Measurements from ENCODE around the gene AGBL1.

AGBL1 gene

GRCh38 chr15:86590461-86590860 is 510.8 kb downstream of the AGBL1 start:
- DNase-seq (ENCODE audit: low read depth, low spot score) = no peak

GRCh38 chr15:86591158-86591557 is 511.5 kb downstream of the AGBL1 start:
- DNase-seq (ENCODE audit: low read depth, low spot score) = no peak

- DNase-seq (ENCODE audit: low read depth, low spot score) = no peak
These were observed 512.5 kb downstream of the AGBL1 start for GRCh38 chr15:86591994-86592735.

GRCh38 chr15:86595741-86596140 is 516.1 kb downstream of the AGBL1 start:
- no peak for DNase-seq (ENCODE audit: low read depth, low spot score)

- DNase-seq (ENCODE audit: low read depth, low spot score) = no peak
These were observed 523.8 kb downstream of the AGBL1 start for GRCh38 chr15:86603466-86603865.

GRCh38 chr15:86608461-86609205 is 529.0 kb downstream of the AGBL1 start:
- no peak for DNase-seq (ENCODE audit: low read depth, low spot score)

GRCh38 chr15:86609275-86609674 is 529.6 kb downstream of the AGBL1 start:
- DNase-seq (ENCODE audit: low read depth, low spot score) = no peak

- DNase-seq (ENCODE audit: low read depth, low spot score) = no peak
These were observed 530.4 kb downstream of the AGBL1 start for GRCh38 chr15:86610038-86610437.

GRCh38 chr15:86611417-86612040 is 531.9 kb downstream of the AGBL1 start:
- DNase-seq (ENCODE audit: low read depth, low spot score) = no peak

- DNase-seq (ENCODE audit: low read depth, low spot score) = no peak
These were observed 535.7 kb downstream of the AGBL1 start for GRCh38 chr15:86615411-86615810.

GRCh38 chr15:86615816-86616215 is 536.1 kb downstream of the AGBL1 start:
- no peak for DNase-seq (ENCODE audit: low read depth, low spot score)

- DNase-seq (ENCODE audit: low read depth, low spot score) = no peak
These were observed 537.1 kb downstream of the AGBL1 start for GRCh38 chr15:86616771-86617170.

- no peak for DNase-seq (ENCODE audit: low read depth, low spot score)
These were observed 540.5 kb downstream of the AGBL1 start for GRCh38 chr15:86620157-86620556.

- no peak for DNase-seq (ENCODE audit: low read depth, low spot score)
These were observed 541.1 kb downstream of the AGBL1 start for GRCh38 chr15:86620641-86621349.

- no peak for DNase-seq (ENCODE audit: low read depth, low spot score)
These were observed 543.6 kb downstream of the AGBL1 start for GRCh38 chr15:86623236-86623635.

GRCh38 chr15:86624261-86625036 is 544.8 kb downstream of the AGBL1 start:
- peak; percentile 4 for DNase-seq (ENCODE audit: low read depth, low spot score)

- no peak for DNase-seq (ENCODE audit: low read depth, low spot score)
These were observed 550.0 kb downstream of the AGBL1 start for GRCh38 chr15:86629409-86630356.

GRCh38 chr15:86630946-86631345 is 551.3 kb downstream of the AGBL1 start:
- DNase-seq (ENCODE audit: low read depth, low spot score) = no peak

- no peak for DNase-seq (ENCODE audit: low read depth, low spot score)
These were observed 554.5 kb downstream of the AGBL1 start for GRCh38 chr15:86634146-86634545.

GRCh38 chr15:86634992-86635638 is 555.4 kb downstream of the AGBL1 start:
- no peak for DNase-seq (ENCODE audit: low read depth, low spot score)
